HG03135 (cell line): ENCODE measurements around the gene PDE1A.

ENCODE experiments used
- ATAC-seq: cut with Tn5 transposase; IDR thresholded peaks from one replicate; pipeline ENCODE4 v1.9.1; 2021; ENCODE audit warnings: mild to moderate bottlenecking, moderate library complexity; ENCODE audit not compliant: unreplicated experiment

PDE1A gene

DNA sequence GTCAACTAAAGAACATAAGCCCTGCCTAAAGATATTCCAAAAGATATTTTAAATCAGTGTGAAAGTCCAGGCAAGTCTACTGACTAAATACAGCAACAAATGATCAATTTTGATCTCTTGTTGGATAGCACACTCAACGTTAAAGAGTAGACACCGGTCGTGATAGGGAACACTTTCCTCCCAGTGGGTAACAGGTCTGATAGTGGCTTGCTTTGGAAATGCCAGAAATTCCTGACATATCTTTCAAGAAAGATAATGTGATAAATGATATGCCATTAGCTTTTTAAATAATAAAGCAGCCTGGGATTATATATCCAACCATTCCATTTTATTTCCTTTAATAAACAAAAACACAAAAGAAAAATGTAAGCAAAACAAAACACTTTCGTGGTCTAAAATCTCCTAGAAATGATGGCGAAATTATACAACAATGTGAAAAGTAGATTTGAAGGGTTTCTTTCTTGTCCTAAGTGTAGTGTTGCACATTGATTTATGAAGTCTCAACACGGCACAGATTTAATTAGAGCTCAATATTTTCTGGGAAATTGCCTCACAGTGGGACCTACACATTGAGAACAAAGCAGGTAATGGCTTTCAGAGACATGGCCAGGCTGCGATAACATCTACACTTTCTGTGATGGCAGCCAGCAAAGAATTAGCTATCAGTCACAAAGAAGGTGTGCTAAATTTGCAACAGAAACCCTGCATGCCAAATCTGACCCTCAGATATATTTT, 282.6 kb downstream of the PDE1A start:
- no peak for ATAC-seq

DNA sequence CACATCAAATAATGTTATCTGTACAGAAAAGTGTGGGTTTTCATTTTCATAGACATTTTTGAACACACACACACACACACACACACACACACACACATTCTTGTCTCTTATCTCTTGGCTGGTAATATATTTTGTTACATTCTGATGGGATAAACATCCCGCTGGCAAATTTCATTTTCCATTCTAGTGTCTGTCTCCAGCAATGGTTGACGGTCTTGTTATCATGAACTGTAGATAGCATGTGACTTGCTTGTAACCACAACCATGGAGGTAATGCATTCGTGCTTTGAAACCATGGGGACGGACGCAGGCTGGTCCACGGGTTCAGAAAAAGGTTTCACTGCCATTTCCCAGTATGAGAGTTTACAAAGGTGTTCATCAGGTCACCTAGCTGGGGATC, 284.8 kb downstream of the PDE1A start:
- ATAC-seq = no peak

DNA sequence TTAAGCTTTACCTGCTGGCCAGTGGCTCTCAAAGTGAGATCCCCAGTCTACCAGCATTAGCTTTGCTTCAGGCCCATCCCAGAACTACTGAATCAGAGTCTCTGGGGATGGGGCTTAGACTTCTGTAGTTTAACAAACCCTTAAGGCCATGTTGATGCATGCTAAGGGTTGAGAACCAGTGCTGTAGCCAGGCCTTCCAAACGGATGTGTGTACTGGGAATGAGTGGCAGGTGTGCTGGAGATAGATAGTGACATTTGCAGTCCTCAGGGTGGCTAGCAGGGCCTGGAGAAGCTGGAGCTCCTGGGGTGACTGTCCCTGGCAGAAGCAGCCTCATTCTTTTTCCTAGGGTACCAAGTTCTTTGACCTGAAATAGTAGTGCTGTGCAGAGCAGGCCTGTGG, 292.6 kb downstream of the PDE1A start:
- ATAC-seq = no peak

DNA sequence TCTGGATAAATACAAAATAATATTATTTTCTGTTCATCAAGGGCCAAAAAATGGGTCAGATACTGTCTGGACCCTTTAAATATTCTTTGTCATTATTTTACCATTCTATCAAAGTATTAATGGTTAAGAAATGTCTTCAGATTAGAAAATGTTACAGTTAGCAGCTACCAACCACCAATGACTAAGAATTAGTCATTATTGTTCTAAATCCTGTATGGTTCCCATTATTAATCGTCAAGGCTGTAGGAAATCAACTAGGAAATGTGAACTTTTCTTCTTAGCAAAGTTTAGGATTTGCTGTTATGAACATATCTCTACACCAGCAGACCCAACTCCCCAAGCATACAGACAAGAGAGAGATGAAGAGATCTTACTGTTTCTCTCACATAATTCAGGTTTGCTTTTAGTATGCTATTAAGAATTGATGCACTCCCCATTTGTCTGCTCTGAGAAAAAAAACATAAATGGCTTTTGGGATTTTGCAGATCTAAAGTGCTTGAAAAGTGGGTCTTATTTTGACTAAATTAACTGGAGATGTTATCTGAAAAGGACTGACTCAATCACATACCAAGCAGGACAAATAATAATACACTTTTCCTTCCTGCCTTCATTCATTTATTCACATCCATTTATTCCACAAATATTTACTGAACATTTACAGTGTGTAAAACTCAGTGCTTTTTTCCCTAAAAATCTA, 293.5 kb downstream of the PDE1A start:
- ATAC-seq = no peak

DNA sequence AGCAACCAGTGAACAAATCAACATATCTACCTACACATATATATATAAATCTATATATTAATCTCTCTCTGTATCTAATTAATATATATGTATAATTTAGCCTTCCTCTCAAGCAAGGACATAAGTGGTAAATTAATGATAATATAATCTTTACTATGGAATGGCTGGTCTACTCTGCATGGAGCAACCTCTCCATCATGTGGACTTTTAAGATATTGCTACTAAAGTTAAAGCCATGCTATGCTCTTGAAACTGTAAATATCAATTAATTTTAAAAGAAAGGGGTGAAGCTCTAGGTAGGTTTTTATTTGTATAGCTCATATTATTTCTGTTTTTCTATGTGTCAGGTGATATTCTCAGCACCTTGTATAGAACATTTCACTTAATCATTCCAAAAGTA, 294.2 kb downstream of the PDE1A start:
- no peak for ATAC-seq

DNA sequence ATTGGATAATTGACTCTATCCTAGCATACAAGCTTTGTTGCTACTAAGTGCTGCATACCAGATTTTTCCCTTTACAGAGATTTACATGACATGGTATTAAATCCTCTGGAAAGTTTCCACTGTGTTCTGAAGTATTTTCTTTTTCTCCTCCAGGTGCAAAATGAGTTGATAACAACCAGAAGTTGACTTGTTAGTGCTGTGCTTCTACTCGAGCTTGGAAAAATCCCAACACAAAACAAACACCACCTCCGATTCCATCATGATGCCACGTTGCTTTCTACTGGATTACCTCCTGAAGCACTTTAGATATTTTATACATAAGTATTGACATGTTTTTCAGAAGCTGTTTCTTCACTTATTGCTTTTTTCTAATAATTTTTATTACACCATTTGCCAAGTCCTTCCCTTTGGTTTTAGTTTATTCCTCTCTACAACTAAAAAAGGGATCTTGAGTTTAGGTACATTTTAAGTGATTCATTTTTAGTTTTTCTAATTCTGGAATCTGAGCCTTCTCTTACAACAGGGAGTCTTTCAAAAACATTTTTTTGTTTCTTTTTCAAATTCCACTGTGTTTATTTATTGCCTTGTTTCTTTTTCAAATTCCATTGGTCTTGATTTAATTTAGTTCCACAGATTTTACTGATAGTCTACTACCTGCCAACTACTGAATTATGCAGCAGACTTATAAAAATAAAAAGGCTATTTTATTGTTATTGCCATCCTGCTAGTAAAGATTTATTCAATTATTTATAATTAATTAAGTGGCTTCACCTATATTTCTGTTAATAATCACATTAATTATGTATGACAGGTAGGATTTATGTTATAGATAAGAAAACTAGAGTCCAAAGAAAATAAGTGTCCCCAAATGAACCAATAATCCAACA, 297.8 kb downstream of the PDE1A start:
- no peak for ATAC-seq

DNA sequence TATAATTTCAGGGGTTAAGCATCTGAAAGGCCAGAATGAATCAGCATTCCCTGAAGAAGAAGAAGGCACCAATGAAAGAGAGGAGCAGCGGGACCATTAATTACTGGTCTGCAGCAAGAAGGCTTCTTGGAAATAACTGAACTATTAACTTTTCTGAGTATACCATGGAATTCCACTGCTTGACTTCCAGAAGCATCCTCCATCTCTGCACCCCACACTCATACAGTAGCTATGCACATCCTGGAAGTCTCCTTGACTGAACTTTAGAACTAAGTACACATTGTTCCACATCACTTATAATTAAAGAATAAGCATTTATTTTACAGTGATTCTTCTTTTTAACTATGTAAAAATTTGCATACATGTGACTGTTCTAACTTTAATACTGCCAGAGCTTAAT, 309.6 kb downstream of the PDE1A start:
- ATAC-seq = no peak

DNA sequence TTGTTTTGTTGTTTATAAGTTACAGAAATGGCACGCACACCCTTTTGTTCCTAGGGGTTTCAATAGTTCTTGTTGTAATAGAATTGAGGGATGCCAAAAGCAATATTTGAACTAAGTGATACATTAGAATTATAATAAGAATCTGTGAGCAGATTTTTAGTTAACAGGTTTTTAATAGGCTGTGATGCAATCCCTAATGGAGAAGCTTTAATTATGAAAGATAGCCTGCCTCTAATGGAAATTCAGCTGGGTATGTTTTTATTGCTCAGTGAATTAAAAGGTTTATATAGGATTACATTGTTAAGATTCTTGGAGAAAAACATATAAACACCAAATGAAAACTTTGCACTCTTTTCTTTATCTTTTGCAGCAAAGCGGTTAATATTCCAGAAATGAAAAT, 310.1 kb downstream of the PDE1A start:
- no peak for ATAC-seq

DNA sequence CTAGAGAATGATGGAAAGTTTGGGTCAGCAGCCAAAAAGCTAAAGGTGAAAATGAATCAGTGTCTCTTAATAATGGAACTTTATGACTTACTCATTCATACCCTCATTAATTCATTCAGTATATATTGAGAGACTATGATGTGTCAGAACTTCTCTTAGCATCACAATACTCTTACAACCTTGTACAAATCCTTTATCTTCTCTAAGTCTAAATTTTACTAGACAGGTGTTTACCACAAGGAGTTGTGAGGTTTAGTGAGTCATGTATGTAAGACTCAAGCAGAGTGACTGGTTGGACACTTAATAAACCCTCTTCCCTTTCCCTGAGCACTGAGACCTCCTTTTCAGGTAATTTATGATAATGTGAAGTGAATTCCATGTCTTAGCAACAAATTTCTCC, 311.6 kb downstream of the PDE1A start:
- ATAC-seq = no peak

DNA sequence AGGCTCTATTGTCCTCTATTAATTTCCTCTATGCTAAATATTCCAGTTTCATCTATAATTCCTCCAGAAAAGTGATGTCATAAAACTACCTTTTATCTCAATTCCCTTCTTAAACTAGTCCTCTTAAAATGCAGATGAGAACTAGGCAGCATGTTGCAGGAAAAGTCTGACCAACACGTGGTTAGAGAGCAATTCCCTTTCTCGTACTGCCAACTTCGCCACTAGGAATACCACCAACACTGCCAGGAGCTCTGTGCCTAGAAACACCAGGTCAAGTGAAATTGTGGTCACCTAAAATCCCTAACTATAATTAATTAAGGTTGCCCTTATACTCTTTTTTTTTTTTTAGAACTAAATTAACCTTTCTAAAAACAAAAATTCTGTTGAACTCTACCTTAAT, 313.5 kb downstream of the PDE1A start:
- ATAC-seq = no peak

DNA sequence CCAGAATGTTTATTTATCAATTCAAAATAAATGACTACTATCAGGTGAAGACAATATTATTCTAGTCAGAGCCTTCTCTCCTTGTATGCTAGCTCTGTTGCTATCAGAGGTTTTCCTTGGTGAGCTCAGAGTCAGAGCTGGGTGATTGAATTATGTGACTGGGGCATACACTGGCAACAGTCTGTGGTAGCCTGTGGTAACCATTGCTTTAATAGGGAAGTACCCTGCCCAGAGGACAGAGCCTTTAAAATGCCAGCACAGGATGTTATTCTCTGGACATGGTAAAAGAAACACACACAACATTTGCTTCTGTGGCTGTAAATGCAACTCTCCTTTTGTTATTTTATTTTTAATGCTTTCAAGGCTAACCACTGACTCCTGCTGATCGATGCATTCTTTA, 316.5 kb downstream of the PDE1A start:
- ATAC-seq = no peak

DNA sequence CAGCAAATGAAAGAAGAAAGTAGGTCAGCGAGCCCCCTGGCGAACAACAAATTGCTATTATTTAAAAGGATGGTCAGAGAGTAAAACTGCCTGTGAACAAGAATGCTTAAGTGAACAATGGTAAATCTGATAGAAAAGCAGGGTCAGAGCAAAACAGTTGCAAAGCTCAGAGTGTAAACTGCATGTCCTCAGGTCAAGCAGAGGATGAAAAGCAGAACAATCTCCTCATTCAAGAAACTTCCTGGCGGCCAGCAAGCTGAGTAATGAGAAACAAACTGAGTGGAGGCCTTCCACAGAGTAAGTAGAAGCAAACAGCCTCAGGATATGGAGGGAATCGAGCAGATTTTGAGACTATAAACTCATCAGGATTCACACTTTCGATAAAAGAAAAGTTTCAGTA, 323.3 kb downstream of the PDE1A start:
- ATAC-seq = no peak

DNA sequence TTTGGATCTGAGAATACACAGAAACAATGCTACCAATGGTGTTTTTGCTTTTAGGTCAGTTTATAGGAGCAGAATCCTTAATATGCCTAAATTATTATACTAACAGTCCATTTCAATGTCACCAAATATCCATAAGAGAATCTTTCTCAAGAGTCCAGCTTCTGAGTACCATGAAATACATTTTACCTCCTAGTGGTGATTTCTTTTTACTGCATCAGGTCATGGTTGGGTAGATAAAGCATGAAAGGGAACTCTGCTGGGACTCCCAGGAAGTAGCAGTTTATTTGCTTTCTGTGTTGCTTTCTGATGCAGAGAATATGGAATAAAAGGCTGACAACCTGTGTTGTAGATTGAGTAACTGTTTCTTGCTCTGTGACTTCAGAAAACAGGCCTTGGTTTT, 325.6 kb downstream of the PDE1A start:
- ATAC-seq = no peak

DNA sequence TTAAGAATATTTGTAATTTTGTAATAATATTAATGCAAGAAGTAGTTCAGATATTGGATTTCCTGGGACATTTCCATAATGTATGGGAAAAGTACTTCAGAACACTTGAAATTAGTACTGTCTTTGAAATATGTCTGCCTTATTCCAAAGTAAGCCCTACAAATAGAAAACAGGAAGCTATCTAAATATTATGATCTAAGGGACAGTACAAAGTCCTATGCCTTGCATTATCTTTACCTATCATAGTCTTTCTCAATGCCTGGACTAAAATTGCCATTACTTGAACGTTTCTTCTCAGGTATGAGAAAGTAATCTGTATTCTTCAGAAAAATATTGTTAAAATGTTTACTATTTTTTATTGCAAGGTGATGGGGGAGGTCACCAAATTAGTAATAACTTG, 328.2 kb downstream of the PDE1A start:
- no peak for ATAC-seq

DNA sequence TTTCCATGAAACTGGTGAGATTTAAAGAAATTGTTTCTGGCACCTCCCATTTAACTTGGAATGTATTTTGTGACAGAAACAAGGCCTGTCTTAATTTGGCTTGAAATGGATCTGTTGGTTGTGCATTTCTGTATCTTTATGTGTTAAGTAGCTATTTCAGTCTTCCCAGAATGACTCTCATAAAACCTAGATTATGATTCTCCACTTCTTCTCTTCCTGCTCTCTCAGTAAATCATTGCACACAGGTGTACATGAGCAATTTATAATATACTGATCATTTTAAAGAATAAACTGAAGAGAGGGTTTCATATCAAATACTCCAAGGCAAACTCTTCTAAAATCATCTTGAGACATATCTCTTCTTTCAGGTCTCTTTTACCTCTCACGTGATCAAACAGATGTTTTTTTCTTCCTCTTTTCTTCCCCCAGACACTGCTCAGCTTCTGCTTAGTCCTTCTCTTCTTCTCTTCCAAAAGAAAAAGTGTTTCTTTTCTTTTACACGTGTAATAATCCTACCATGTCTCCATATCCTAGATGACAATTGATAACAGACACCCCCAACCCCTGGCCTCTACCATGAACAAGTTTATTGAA, 329.2 kb downstream of the PDE1A start:
- ATAC-seq = no peak

DNA sequence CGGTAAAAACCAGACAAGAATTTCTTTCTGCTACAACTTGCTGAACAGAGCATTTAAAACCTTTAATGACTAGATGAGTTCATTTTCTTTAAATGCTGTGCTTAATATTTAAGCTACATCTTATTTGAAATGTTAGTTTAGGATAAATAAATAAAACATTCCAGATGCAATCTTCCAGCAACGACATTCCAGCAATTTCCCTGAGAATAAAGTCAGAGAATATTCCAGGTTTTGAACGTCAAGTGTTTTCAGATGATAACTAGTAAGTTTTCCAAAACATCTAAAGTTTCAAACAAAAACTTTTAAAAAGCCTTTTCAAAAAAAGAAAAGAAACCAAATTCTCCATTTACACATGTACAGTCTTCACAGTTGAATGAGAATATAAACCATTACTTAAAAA, 336.4 kb downstream of the PDE1A start:
- ATAC-seq = no peak
